HCEC 1CT (cell line): ENCODE results near the gene ALPG.
"Not testable (repeated sequence)": the region's sequence is repeated elsewhere in the genome, so short reads cannot be mapped to it uniquely, and the experiment has no call there.

ENCODE experiments used
- DNase-seq: peaks from one replicate; pipeline ENCODE4 v3.0.0-alpha.2; 2017

Gene ALPG

GRCh38 chr2:232398293-232399034, 8.2 kb upstream of the ALPG start:
- DNase-seq = no peak

GRCh38 chr2:232400256-232401015, 6.2 kb upstream of the ALPG start:
- DNase-seq = no peak

GRCh38 chr2:232402518-232402917, 4.1 kb upstream of the ALPG start:
- no peak for DNase-seq

GRCh38 chr2:232405943-232406510, 617 bp upstream of the ALPG start:
- DNase-seq = no peak

- DNase-seq = not testable (repeated sequence)
These were observed 945 bp downstream of the ALPG start for GRCh38 chr2:232407428-232408150.

GRCh38 chr2:232408269-232408668, 1.6 kb downstream of the ALPG start:
- DNase-seq = not testable (repeated sequence)

GRCh38 chr2:232409617-232410016, 3.0 kb downstream of the ALPG start:
- DNase-seq = not testable (repeated sequence)

GRCh38 chr2:232410238-232410900, 3.7 kb downstream of the ALPG start:
- DNase-seq = no peak

- DNase-seq = no peak
These were observed 5.4 kb downstream of the ALPG start for GRCh38 chr2:232411901-232412629.

GRCh38 chr2:232412986-232413385, 6.3 kb downstream of the ALPG start:
- no peak for DNase-seq

GRCh38 chr2:232415138-232415690, 8.6 kb downstream of the ALPG start:
- DNase-seq = no peak

GRCh38 chr2:232415736-232416520, 9.3 kb downstream of the ALPG start:
- no peak for DNase-seq

- DNase-seq = no peak
These were observed 10.2 kb downstream of the ALPG start for GRCh38 chr2:232416521-232417470.

GRCh38 chr2:232417489-232417888, 10.8 kb downstream of the ALPG start:
- no peak for DNase-seq

GRCh38 chr2:232418056-232418455, 11.4 kb downstream of the ALPG start:
- DNase-seq = no peak

GRCh38 chr2:232418466-232419244, 12.0 kb downstream of the ALPG start:
- DNase-seq = no peak

- no peak for DNase-seq
These were observed 12.8 kb downstream of the ALPG start for GRCh38 chr2:232419245-232420072.

- DNase-seq = no peak
These were observed 13.4 kb downstream of the ALPG start for GRCh38 chr2:232420073-232420454.
